GM11168 (cell line): Measurements from ENCODE around the gene TECPR2.

Experiments
- in situ Hi-C: fragments of 300-500 bp; cut with MboI; formaldehyde crosslinking; loops from one replicate; pipeline ENCODE4 v1.12.0; 2022; ENCODE audit warnings: low sequenced_read_pairs; ENCODE audit not compliant: unreplicated experiment

TECPR2 gene

DNA sequence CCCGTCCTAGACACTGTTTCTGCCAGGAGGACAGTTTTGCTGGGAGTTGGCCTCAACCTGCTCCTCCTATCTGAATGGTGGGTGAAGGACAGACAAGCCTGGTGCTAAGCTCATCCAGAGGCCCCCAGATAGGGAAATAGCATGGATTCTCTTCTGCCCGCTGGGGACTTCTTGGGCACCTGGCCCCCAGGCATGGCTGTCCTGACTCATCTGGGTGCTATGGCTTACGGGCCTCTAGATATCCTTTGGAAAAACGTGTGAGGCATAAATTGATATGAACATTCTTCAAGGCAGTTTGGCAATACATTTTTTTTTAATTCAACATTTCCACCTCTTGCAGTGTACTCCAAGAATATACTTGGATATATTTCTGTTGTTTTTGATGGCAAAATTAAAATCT, 8.6 kb downstream of the TECPR2 start:
- in situ Hi-C loops = no loop called here

- in situ Hi-C loops = no loop called here
These were observed 10.4 kb downstream of the TECPR2 start for GRCh38 chr14:102373110-102373509.

DNA sequence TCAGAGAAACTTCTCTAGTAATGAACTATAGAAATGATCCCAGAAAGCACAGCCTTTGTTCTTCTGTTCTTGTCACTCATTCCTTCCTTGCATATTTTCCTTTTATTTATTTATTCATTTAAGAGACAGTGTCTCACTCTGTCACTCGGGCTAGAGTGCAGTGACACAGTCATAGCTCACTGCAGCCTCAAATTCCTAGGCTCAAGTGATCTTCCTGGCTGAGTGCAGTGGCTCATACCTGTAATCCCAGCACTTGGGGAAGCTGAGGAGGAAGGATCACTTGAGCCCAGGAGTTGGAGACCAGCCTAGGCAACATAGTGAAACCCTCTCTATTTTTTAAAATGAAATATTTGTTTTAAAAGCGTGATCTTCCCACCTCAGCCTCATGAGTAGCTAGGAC, 11.5 kb downstream of the TECPR2 start:
- in situ Hi-C loops = no loop called here

DNA sequence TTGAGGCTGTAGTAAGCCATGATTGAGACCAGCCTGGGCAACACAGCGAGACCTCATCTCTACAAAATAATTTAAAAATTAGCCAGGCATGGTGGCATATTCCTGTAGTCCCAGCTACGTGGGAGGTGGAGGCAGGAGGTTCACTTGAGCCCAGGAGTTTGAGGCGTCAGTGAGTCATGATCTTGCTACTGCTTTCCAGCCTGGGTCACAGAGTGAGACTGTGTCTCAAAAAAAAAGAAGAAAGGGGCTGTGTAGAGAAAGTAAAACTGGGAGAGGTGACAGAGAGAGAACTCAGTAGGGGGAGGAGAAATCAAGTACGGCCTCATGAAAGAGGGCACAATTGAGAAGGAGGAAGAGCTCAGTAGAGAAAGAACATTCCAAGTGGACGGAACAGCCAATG, 12.4 kb downstream of the TECPR2 start:
- in situ Hi-C loops = no loop called here

GRCh38 chr14:102377696-102378095, 15.0 kb downstream of the TECPR2 start:
- in situ Hi-C loops = no loop called here

DNA sequence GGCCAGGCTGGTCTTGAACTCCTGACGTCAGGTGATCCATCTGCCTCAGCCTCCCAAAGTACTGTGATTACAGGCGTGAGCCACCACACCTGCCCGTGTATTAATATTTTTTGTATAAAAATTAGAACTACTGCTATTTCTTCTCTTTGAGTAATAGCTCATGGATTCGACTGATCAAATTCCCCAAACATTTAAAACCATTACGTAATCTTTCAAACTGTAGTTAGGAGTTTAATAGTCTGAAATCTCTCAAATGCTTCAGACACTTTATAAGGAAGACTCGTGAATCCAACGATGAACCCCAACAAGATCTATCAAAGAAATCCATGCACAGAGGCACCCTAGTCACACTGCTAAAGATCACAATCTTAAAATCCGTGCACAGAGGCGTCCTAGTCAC, 16.1 kb downstream of the TECPR2 start:
- in situ Hi-C loops = no loop called here

GRCh38 chr14:102387086-102387485, 24.3 kb downstream of the TECPR2 start:
- in situ Hi-C loops = loop anchor here (5.0 kb wide), 1 partner anchor 60 kb away; no protein-coding TSS in a partner anchor

DNA sequence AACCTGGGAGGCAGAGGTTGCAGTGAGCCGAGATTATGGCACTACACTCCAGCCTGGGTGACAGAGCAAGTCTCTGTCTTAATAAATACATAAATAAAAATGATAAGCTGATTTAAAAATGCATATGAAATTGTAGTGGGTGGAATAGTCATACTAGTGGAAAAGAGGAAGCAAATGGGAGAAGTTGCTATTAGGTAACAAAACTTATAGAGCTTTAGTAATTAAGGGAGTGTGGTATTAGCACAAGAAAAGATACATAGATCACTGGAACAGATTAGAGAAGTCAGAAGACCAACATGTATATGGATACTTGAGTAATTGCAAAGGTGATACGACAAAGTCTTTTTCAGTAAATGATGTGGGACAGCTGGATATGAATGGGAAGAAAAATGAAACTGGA, 26.5 kb downstream of the TECPR2 start:
- in situ Hi-C loops = loop anchor here (5.0 kb wide), 1 partner anchor 62 kb away; no protein-coding TSS in a partner anchor

DNA sequence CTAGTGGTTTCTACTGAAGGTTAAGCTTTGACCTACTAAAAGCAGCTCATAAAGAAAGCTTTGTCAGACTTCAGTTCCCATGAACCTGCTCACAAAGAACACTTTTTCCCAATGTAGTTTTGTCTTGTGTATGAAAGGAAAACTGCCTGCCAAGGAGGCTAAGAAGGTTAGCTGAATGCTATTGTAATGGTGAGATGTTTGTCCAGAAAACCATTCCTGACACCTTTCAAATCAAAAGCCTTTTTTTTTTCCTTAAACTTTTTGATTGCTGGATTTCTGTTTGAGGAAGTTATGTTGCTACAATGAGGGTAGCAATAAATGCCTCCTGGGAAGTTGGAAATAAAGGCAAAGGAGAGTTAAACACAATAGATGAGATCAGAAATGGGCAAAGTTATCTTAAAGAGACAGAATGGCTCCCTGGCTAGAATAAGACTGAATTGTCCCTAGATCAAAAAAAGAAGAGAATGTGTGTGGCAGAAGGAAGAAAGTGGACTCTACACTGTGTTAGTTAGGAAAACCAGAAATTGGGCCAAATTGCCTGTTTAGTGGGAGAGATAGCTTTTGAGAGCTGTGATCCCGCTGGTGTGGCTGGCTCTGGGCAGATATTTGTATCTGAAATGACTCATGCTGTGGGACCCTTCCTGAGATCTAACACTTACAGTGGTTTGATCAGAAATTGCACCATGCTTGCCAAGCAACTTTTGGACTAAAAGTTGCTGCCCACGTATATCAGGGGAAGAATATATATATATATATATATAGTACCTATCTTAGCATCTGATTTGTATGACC, 27.5 kb downstream of the TECPR2 start:
- in situ Hi-C loops = no loop called here

GRCh38 chr14:102392506-102392905, 29.8 kb downstream of the TECPR2 start:
- in situ Hi-C loops = no loop called here

DNA sequence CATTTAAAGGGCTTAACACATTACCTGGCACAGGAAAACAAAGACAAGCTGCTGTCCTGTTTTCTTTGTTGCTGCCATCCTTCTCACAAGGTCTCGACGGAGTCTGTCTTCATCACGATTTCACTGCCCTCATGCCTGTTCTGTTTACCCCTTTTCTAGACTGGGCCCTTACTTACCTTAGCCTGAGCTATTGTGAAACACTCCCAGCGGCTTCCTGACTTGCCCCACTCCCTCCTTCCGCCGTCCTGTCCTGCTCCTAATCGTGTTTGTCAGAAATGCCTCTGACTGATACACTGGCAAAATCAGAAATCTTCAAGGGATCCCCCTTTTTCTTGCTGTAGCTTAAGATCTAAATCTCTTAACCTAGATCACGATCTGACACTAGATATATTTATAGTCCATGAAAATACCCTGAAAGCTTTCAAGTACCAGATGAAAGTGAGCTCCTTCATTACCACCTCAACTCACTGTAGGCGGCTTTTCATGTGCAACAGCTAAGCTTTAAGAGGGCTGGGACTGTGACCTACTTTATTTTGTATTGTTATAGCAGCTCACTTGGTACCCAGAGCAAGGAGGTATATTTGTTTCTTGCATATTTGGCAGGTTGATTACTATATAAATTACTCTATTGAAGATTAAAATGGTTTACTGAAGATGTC, 32.1 kb downstream of the TECPR2 start:
- in situ Hi-C loops = no loop called here

GRCh38 chr14:102396521-102396920, 33.8 kb downstream of the TECPR2 start:
- in situ Hi-C loops = no loop called here

GRCh38 chr14:102403028-102403427, 40.3 kb downstream of the TECPR2 start:
- in situ Hi-C loops = no loop called here

GRCh38 chr14:102407258-102407657, 44.5 kb downstream of the TECPR2 start:
- in situ Hi-C loops = no loop called here

GRCh38 chr14:102408724-102409123, 46.0 kb downstream of the TECPR2 start:
- in situ Hi-C loops = no loop called here

- in situ Hi-C loops = no loop called here
These were observed 52.9 kb downstream of the TECPR2 start for GRCh38 chr14:102415671-102416070.

- in situ Hi-C loops = no loop called here
These were observed 54.3 kb downstream of the TECPR2 start for GRCh38 chr14:102417001-102417431.

DNA sequence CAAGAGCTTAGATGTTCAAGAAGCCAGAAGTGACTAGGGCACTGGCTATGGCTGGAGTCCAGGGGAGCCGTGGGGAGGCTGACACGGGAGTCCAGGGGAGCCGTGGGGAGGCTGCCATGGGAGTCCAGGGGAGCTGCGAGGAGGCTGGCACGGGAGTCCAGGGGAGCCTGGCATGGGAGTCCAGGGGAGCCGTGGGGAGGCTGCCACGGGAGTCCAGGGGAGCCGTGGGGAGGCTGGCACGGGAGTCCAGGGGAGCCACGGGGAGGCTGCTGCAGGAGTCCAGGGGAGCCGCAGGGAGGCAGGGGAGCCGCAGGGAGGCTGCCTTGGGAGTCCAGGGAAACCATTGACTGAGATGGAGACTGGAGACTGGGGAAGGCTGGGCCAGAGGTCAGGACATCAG, 54.9 kb downstream of the TECPR2 start:
- in situ Hi-C loops = no loop called here

GRCh38 chr14:102418169-102418852, 55.6 kb downstream of the TECPR2 start:
- in situ Hi-C loops = no loop called here

DNA sequence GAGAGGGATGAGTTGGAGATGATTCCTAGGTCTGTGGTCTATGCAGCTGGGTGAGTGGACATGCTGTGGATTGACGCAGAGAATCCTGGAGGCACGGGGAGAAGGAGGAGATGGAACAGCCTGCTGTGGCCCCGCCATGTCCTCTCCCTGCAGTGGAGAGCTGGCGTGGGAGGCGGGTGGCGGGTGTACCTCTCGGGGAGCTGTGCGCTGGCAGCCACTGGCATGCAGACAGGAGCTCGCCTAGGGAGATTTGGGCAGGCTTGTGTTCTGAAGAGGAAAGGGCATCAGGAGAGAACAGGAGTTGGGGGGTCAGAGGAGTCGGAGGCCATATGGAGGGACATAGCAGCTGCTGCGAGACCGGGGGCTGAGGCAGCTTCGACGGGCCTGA, 56.1 kb downstream of the TECPR2 start:
- in situ Hi-C loops = no loop called here

- in situ Hi-C loops = no loop called here
These were observed 56.5 kb downstream of the TECPR2 start for GRCh38 chr14:102419276-102419675.
